ENCODE results near the gene POU2AF1. TPM values are rescaled to one million over a fixed set of nuclear protein-coding genes. Genes with fewer than 3 reads are reported as not detected.

POU2AF1 gene
- polyA plus RNA-seq, 1 donor (not counting 4 experiments of a cell fraction or from before 2014, with no cell fraction given): not detected

DNA sequence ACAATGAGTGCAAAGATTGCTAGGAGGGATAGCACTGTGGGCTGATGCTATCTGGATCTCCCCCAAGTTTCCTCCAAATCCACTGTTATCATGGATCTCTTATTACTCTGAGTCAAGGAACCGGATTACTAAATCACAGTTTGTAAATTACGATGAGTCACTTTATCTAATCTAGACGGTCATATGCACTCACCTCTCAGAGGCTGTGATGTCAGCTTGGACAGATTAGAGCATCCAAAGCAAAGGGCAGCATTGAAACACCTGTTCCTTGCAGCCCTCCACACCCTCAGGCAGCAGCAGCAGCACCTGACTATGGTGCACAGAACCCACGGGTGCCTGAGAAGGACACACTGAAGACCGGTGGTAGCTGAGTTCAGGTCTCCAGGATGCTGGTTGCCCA is 14.0 kb upstream of the POU2AF1 start:
- TF ChIP-seq EZH2 (IDR thresholded peaks at IDR 0.05; ENCODE audit: low read length): no peak
- TF ChIP-seq, protein P1, sequence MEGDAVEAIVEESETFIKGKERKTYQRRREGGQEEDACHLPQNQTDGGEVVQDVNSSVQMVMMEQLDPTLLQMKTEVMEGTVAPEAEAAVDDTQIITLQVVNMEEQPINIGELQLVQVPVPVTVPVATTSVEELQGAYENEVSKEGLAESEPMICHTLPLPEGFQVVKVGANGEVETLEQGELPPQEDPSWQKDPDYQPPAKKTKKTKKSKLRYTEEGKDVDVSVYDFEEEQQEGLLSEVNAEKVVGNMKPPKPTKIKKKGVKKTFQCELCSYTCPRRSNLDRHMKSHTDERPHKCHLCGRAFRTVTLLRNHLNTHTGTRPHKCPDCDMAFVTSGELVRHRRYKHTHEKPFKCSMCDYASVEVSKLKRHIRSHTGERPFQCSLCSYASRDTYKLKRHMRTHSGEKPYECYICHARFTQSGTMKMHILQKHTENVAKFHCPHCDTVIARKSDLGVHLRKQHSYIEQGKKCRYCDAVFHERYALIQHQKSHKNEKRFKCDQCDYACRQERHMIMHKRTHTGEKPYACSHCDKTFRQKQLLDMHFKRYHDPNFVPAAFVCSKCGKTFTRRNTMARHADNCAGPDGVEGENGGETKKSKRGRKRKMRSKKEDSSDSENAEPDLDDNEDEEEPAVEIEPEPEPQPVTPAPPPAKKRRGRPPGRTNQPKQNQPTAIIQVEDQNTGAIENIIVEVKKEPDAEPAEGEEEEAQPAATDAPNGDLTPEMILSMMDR (optimal IDR thresholded peaks at IDR 0.05 in 1 of 3, IDR thresholded peaks at IDR 0.05 in 1 of 3, conservative IDR thresholded peaks at IDR 0.05 in 1 of 3; ENCODE audit: extremely low read depth in 1 of 3, insufficient read depth in 2 of 3, low read length in 3 of 3): no peak
- Histone ChIP-seq H3K9ac (ENCODE audit: control insufficient read depth, extremely low read depth, insufficient read depth, low read length) (no peak overlapping the region), H4K20me1 (ENCODE audit: control insufficient read depth, extremely low read depth, insufficient read depth, low read length) (no peaks in the 10 kb centered on the region), H3K79me2 (ENCODE audit: control insufficient read depth, insufficient read depth, low read length) (no peaks in the 10 kb centered on the region), H3K4me3 (ENCODE audit: control insufficient read depth in 2 of 3, extremely low read depth in 1 of 3, insufficient read depth in 2 of 3, low read depth in 1 of 3, low read length in 3 of 3) (no peak overlapping the region), H3K27me3 (ENCODE audit: control insufficient read depth, extremely low read depth, insufficient read depth, low read length) (peaks cover 3% of the 10 kb centered on the region), H3K4me1 (ENCODE audit: control insufficient read depth, extremely low read depth, insufficient read depth, low read length) (peaks cover 7% of the 10 kb centered on the region), H2AFZ (ENCODE audit: control insufficient read depth, low read length) (no peak overlapping the region), H3K36me3 (ENCODE audit: control insufficient read depth in 2 of 2, extremely low read depth in 1 of 2, insufficient read depth in 2 of 2, low read length in 2 of 2) (no peaks in the 10 kb centered on the region), H3K9me3 (ENCODE audit: control insufficient read depth, low read depth, low read length) (no peaks in the 10 kb centered on the region), H3K4me2 (ENCODE audit: control insufficient read depth, extremely low read depth, insufficient read depth, low read depth, low read length) (no peak overlapping the region), H3K9me1 (ENCODE audit: control insufficient read depth, extremely low read depth, insufficient read depth, low read length) (no peaks in the 10 kb centered on the region), H3K27ac (ENCODE audit: control insufficient read depth, insufficient read depth, low read length) (no peak overlapping the region)
- no peak for FAIRE-seq
- dilution Hi-C loops (cut with MboI; ENCODE audit: extremely low pct_ligation_motif_present, low sequenced_read_pairs): no loop called here
- no peak for DNase-seq (ENCODE audit: low read depth, low spot score)

DNA sequence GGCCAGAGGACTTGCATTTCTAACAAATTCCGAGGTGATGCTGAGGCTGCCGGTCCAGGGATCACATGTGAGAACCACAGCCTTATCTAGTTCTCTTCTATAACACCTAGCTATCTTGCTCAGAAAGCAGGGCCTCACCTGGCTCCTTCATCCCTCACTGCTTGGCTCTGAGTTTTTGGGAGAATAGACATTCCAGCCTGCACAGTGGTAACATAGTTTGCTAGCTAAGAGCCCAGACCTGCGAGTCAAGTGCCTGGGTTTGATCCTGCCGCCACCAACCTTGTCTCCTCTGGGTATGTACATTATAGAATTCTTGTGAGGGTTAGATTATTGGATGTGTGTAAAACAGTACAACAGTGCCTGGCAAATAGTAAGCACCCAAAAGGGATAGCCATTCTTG is 13.5 kb upstream of the POU2AF1 start:
- H3K4me2 ChIP-seq (ENCODE audit: control insufficient read depth, extremely low read depth, insufficient read depth, low read depth, low read length): no peak overlapping the region
- DNase-seq (ENCODE audit: low read depth, low spot score) (no peak), FAIRE-seq (no peak)
- H3K4me3 ChIP-seq (ENCODE audit: control insufficient read depth in 2 of 3, extremely low read depth in 1 of 3, insufficient read depth in 2 of 3, low read depth in 1 of 3, low read length in 3 of 3): no peak overlapping the region
- H3K9me3 ChIP-seq (ENCODE audit: control insufficient read depth, low read depth, low read length): no peaks in the 10 kb centered on the region
- no peaks in the 10 kb centered on the region for H3K9me1 ChIP-seq (ENCODE audit: control insufficient read depth, extremely low read depth, insufficient read depth, low read length)
- H2AFZ ChIP-seq (ENCODE audit: control insufficient read depth, low read length): no peak overlapping the region
- TF ChIP-seq EZH2 (IDR thresholded peaks at IDR 0.05; ENCODE audit: low read length): no peak
- TF ChIP-seq, protein P1 (optimal IDR thresholded peaks at IDR 0.05 in 1 of 3, IDR thresholded peaks at IDR 0.05 in 1 of 3, conservative IDR thresholded peaks at IDR 0.05 in 1 of 3; ENCODE audit: extremely low read depth in 1 of 3, insufficient read depth in 2 of 3, low read length in 3 of 3): no peak
- H3K27ac ChIP-seq (ENCODE audit: control insufficient read depth, insufficient read depth, low read length): no peak overlapping the region
- H3K27me3 ChIP-seq (ENCODE audit: control insufficient read depth, extremely low read depth, insufficient read depth, low read length): peaks cover 3% of the 10 kb centered on the region
- H3K36me3 ChIP-seq (ENCODE audit: control insufficient read depth in 2 of 2, extremely low read depth in 1 of 2, insufficient read depth in 2 of 2, low read length in 2 of 2): no peaks in the 10 kb centered on the region
- H3K4me1 ChIP-seq (ENCODE audit: control insufficient read depth, extremely low read depth, insufficient read depth, low read length): peaks cover 7% of the 10 kb centered on the region
- dilution Hi-C loops (cut with MboI; ENCODE audit: extremely low pct_ligation_motif_present, low sequenced_read_pairs): no loop called here
- no peaks in the 10 kb centered on the region for H3K79me2 ChIP-seq (ENCODE audit: control insufficient read depth, insufficient read depth, low read length)
- H4K20me1 ChIP-seq (ENCODE audit: control insufficient read depth, extremely low read depth, insufficient read depth, low read length): no peaks in the 10 kb centered on the region
- H3K9ac ChIP-seq (ENCODE audit: control insufficient read depth, extremely low read depth, insufficient read depth, low read length): no peak overlapping the region

Data from keratinocyte (primary cell).